Limb (tissue), 2 donors: ENCODE results near the gene MRGPRX1.
"Not testable (repeated sequence)": the region's sequence is repeated elsewhere in the genome, so short reads cannot be mapped to it uniquely, and the experiment has no call there.

Source experiments
- DNase-seq, 2 donors: peaks; one replicate each; pipeline ENCODE4 v3.0.0-alpha.2; 2016; ENCODE audit errors: extremely low spot score in 2 of 2

MRGPRX1 gene

DNA sequence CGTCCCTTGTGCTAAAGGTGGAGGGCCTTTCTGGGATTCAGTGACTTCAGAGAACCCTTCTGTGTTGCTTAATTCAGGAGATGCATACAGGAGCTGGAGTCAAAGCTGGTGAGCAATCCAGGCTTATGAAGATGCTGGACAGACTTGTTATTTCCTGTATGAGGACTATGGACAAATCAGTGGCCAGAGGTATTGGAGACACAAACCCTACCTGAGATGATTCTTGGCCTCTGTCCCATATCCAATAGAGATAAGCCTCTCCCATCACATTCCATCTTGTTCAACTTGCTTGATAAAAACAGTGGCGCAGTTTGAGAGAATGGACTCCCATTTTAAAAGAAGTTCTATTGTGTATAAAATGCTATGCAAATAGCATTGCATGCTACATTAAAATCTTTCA lies at the start of gene MRGPRX1:
MRGPRX1 (minus strand) TSS at position 101 of the 400 bp plus-strand sequence. CDS start 4,630 bp downstream, outside the sequence.
- DNase-seq = no peak

GRCh38 chr11:18987454-18988231 lies 48.4 kb upstream of the MRGPRX1 start:
- no peak for DNase-seq

GRCh38 chr11:18986744-18987143 lies 47.5 kb upstream of the MRGPRX1 start:
- DNase-seq = no peak

GRCh38 chr11:18981897-18982296 lies 42.7 kb upstream of the MRGPRX1 start:
- DNase-seq = no peak

DNA sequence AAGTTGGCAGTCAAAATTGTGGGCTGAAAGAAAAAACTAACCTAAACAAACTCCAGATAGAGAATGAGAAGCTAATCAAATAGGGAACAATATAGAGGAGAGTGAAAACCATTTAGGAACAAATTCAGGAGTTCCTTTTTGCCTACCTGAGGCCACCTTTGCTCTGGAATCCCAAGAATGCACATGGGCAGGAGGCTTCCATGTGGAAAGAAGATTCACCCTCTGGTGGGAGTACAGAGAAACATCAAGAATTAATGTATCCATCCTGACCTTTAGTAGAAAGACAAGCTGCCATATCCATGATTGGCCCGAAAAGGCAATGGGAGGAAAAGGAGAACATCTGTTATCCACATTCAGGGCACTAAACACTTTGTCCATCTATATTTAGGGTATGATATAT lies 35.0 kb upstream of the MRGPRX1 start:
- no peak for DNase-seq

GRCh38 chr11:18972336-18972735 lies 33.1 kb upstream of the MRGPRX1 start:
- DNase-seq = no peak

- no peak for DNase-seq
Measured at GRCh38 chr11:18969720-18970119, 30.5 kb upstream of the MRGPRX1 start.

DNA sequence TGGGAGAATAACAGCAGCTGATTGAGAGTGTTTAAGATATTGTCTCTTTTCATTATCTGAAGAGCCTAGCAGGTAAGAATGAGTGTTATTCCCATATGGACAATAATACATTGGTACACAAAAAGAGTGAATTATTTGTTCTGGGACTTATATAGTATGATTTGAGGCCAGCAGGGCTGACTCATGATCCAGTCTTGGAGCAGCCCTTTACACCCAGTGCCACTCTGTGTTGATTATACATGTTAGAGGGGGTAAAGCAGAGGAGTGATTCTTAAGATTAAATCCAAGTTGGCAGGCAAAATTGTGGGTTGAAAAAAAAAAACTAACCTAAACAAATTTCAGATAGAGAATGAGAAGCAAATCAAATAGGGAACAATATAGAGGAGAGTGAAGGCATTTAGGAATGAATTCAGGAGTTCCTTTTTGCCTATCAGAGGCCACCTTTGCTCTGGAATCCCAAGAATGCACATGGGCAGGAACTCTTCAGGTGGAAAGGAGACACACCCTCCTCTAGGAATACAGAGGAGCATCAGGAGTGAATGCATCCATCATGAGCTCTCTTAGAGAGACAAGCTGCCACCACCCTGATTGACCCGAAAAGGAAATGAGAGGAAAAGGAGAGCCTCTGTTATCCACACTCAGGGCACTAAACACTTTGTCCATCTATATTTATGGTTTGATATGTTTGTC lies 19.2 kb upstream of the MRGPRX1 start:
- DNase-seq = no peak

DNA sequence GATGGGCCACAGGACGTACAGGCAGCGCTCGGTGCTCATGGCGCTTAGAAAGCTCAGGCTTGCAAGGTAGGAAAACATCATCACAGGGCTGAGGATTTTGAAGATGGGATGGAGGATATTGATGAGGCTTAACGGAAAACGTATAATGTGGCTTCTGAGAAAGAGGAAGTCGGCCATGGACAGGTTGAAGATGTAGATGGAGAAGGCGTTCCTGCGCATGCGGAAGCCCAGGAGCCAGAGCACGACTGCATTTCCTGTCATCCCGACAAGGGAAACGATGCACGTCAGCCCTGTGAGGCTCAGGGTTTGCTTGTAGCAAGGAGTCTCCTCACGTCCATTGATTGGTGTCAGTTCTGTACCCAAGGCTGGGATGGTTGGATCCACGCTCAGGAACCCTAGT lies 17.4 kb upstream of the MRGPRX1 start:
- DNase-seq = no peak

GRCh38 chr11:18936002-18936673 lies 3.1 kb downstream of the MRGPRX1 start:
- DNase-seq = no peak

GRCh38 chr11:18934195-18934814 lies 4.9 kb downstream of the MRGPRX1 start:
- DNase-seq = no peak

DNA sequence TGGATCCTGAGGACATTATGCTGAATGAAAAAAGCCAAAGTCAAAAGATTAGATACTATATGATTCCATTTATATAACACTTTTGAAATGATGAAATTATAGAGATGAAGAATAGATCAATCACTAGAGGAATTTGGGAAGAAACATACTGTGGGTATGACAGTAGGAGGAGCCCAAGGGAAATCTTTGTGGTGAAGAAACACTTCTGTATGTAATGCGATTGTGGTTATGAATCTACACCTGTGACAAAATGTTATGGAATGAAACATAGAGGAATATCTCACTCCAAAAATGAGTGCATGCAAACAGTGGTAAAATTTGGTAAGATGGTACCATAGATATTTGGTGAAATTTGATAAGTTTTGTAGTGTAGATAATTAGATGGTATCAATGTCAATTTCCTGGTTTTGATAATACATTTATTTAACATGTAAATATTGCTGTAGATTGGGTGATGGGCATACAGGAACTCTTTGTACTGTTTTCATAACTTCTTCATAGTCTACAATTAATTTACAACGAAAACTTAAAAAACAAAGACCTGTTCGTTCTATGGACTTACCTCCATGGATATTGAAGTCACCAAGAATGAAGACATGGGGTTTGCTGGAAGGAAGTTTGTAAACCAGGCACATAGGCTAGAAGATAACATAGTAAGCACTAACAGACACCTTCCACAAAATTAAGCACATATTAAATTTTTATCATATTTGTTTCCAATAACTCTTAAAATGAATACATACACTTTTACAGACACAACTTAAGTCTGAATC lies 11.5 kb downstream of the MRGPRX1 start:
- no peak for DNase-seq

- DNase-seq = not testable (repeated sequence)
Measured at GRCh38 chr11:18925426-18925825, 13.8 kb downstream of the MRGPRX1 start.

DNA sequence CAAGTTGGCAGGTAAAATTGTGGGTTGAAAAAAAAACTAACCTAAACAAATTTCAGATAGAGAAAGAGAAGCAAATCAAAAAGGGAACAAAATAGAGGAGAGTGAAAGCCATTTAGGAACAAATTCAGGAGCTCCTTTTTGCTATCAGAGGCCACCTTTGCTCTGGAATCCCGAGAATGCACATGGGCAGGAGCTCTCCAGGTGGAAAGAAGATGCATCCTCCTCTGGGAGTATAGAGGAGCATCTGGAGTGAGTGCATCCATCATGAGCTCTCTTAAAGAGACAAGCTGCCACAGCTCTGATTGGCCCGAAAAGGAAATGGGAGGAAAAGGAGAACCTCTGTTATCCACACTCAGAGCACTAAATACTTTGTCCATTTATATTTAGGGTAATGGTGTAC lies 26.3 kb downstream of the MRGPRX1 start:
- DNase-seq = no peak

GRCh38 chr11:18907391-18907790 lies 31.8 kb downstream of the MRGPRX1 start:
- no peak for DNase-seq

- DNase-seq = not testable (repeated sequence)
Measured at GRCh38 chr11:18900637-18901036, 38.6 kb downstream of the MRGPRX1 start.

GRCh38 chr11:18900151-18900611 lies 39.0 kb downstream of the MRGPRX1 start:
- not testable (repeated sequence) for DNase-seq

GRCh38 chr11:18891712-18892111 lies 47.5 kb downstream of the MRGPRX1 start:
- not testable (repeated sequence) for DNase-seq

DNA sequence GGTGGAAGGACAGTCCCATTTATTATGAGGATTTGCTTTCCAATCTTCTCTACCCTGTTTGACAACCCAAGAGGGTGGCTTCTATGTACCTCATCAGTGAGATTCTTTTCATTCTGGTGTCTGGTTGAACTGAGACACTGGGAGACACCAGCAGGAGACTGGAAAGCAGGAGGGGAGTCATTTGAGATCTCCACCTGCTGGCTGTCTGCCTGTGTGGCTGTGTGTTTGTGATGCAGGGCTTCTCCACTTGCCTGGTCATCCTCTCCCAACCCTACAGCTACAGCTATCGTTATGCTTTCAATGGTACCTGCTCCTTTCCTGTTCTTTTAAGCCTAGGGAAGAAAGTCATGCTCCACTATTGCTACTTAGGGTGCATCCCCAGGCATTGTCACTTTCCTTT lies 48.6 kb downstream of the MRGPRX1 start:
- DNase-seq = no peak
